D721Med (cell line): ENCODE results near the gene GAS6.
"Not testable (repeated sequence)": the region's sequence is repeated elsewhere in the genome, so short reads cannot be mapped to it uniquely, and the experiment has no call there.

ENCODE experiments used
- DNase-seq: peaks from one replicate; pipeline ENCODE4 v3.0.0; 2011; ENCODE audit warnings: low spot score; ENCODE audit not compliant: insufficient read length
- FAIRE-seq: peaks from 2 replicates; lab custom pipeline; 2011; peaks lifted over from hg19 to GRCh38; lab: Jason Lieb, UNC
- TF ChIP-seq, protein P1 (sequence below): IDR thresholded peaks from 2 replicates; pipeline ENCODE4 v1.5.1; 2012; ENCODE audit warnings: mild to moderate bottlenecking, control low read depth; ENCODE audit not compliant: insufficient read depth; ENCODE audit errors: missing control alignments

GAS6 gene

DNA sequence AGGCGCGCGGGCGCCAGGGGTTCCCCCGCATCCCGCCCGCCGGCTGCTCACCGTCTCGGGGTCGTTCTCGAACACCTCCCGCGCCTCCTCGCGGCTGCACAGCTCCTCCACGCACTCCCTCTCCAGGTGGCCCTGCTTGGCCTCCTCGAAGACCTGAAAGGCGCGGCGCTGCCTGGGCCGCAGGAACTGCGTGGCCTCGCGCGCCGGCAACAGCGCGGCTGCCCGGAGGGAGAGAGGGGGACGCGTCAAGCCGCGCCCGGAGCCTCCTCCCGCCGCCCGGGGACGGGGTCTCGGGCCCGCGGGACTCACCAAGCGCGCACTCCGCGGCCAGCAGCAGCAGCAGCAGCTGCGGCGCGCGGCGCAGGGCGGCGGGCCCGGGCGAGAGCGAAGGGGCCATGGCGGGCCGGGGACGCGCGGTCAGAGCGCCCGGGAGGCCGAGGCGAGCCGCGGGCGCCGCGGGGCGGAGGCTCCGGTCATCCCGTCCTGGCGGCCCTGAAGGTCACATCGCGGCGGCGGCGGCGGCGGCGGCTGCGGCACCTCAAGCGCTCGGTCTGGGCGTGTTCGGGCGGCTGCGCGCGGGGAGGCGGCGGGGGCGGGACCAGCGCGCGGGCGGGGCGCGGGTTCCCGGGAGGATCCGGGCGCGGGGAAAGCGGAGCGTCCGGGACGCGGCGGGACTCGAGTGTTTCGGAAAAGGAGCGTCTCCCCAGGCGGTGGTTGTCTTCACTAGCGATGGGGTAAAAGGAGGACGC lies at the start of gene GAS6:
GAS6 (minus strand) TSS at position 553 of the 749 bp plus-strand sequence; CDS start at position 397, 156 bp downstream.
- TF ChIP-seq, protein P1, sequence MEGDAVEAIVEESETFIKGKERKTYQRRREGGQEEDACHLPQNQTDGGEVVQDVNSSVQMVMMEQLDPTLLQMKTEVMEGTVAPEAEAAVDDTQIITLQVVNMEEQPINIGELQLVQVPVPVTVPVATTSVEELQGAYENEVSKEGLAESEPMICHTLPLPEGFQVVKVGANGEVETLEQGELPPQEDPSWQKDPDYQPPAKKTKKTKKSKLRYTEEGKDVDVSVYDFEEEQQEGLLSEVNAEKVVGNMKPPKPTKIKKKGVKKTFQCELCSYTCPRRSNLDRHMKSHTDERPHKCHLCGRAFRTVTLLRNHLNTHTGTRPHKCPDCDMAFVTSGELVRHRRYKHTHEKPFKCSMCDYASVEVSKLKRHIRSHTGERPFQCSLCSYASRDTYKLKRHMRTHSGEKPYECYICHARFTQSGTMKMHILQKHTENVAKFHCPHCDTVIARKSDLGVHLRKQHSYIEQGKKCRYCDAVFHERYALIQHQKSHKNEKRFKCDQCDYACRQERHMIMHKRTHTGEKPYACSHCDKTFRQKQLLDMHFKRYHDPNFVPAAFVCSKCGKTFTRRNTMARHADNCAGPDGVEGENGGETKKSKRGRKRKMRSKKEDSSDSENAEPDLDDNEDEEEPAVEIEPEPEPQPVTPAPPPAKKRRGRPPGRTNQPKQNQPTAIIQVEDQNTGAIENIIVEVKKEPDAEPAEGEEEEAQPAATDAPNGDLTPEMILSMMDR = no peak
- FAIRE-seq (no peak), DNase-seq (peak; percentile 73)

DNA sequence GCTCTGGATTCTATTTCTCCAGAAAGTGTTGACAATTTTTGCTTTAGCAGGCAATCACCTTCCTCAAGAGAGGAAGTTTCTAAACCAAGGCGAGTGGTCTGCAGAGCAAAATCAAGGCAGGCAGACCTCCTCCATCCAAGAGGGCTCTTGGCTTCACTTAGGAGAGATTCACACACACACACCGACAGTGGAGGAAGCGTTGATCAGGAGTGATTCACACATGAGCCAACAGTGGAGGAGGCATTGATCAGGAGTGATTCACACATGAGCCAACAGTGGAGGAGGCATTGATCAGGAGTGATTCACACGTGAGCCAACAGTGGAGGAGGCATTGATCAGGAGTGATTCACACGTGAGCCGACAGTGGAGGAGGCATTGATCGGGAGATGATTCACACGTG lies 49.5 kb upstream of the GAS6 start:
- FAIRE-seq, DNase-seq: not testable (repeated sequence)

DNA sequence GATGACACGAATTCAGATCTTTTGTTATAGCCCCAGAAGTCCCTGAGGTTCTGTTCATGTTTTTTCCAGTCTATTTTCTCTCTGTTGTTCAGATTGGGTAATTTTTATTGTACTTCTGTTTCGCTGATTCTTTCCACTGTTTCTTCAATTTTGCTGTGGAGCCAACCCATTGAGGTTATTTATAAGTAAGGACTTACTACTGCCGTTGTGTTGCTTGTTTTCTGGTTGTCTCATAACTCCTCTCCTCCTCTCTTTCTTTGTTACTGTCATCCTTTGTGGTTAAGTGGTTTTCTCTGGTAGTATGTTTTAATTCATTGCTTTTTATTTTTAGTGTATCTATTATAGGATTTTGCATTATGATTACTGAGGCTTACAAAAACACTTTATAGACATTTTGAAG lies 48.7 kb upstream of the GAS6 start:
- DNase-seq (no peak), FAIRE-seq (no peak)
- TF ChIP-seq, protein P1 = no peak

DNA sequence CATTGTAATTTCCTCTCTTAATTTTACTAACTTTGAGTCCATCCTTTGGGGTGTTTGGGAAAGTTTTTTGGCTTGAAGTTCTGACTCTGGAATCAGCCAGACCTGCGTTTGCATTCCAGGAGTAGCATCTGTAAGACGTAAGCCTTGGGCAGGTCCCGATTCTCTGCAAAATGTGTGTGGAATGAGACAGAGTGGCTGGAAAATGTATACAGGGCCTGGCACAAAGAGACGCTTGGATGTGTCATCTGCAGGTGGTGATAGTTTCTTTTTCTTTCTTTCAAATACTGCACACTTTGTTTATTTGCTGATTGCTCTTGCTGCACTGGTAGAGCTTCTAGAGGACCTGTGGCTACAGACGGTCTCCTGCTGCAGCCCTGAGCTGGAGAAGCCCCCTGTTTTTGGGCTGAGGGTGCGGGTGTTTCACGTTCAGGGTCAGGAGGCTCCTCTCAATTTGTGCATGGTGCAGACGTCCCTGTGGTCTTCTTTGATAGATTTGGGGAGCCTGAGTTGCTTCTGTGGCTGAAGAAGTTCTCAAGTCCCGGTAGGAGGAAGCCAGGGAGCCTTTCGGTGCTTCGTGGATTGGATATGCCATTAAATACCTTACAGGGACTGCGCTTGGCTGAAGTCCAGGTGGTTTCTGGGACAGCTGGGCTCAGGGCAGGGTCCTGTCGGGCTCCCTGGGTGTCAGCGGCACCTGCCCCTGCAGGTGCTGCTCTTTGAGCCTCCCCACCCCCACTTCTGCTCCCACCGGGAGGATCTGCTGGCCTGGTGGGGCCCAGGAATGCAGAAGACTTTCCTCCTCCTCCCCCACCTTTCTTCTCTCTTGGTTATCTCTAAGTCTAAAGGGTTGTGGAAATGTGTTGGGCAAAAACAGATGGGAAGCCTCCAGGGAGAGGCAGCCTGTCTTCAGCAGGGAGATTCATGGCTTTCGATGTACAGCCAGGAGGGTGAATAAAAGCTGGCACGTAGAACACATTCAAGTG lies 44.0 kb upstream of the GAS6 start:
- TF ChIP-seq, protein P1 = no peak
- DNase-seq = no peak
- FAIRE-seq = no peak

DNA sequence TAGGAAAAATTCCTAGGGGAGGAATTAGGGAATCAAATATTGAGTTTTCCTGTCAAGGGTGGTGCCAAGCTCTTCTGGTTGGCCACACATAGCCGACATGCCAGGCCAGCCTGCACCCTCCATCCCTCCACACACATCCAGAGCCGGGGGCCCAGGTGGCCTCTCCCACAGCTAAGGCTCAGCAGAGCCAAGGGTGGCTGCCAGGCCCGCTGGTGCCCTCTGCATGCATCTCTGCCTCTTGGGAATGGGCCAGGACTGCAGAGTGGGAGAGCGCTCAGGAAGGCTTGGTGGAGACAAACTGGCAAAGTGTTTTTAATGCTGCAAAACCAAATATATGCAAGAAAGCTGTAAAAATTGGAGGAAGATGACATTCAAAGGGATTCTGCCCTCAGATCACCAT lies 42.7 kb upstream of the GAS6 start:
- TF ChIP-seq, protein P1 = no peak
- FAIRE-seq (no peak), DNase-seq (no peak)

DNA sequence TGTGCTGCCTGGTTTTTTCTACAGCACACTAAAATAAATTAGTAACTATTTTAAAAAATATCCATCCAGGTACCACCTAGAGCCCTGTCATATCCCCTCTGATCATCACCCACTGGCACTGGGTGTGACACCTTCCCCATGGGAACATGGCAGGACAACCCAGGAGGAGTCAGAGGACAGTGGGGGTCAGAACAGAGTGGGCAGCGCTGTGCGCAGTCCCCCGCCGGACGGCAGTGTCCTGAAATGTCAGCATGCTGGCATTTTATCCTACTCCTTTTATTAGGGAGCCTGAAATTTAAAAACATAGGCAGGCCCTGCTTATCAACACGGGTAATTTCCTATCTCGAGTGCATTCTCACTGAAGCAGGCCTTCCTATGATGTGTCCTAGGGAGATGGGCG lies 42.1 kb upstream of the GAS6 start:
- TF ChIP-seq, protein P1 = no peak
- no peak for FAIRE-seq
- DNase-seq = no peak

DNA sequence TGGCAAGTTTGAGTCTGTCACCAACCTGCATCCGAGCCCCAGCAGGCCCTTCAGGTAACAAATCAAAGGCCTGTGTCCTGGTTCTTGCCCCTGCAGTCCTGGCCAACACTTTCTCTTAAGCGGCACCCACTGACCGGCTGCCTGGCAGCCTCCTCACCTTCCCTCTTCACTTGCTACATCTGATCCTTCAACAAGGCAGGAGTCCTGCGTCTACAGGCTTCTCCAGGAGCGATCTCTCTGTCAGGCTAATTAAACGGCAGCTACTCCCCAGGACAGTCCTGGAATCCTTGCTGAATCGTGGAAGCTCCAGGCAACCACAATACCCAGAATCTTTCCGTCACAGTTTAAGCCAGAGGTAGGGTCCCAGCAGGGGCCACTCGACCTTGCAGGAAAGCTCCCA lies 41.1 kb upstream of the GAS6 start:
- FAIRE-seq (no peak), DNase-seq (no peak)
- TF ChIP-seq, protein P1 = no peak
